Measurements from ENCODE around the gene CECR2.

DNA sequence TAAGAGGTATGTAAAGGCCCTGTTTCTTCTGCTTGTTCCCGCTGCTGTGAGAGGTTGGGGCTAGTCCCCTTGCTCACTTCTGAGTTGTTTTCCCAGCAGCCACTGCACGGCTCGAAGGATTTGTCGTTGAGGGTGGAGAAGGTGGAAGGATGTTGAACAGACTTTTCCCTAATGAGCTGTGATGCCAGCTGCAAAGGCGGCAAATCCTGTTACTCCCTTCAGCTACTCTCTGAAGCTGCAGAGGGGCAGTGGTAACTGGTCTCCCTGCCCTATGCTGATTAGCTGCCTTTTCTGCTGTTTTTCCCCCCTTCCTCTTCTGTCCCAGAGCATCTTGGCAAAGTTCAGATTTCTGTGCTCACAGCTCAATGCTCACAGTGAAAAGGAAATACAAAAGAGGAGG lies 103.7 kb downstream of the CECR2 start:
- no peak for TF ChIP-seq CEBPB (IDR thresholded peaks at IDR 0.05; ENCODE audit: low read depth, low read length)
- TF ChIP-seq EZH2 (IDR thresholded peaks at IDR 0.05; ENCODE audit: low read depth, low read length, severe bottlenecking): no peak
- TF ChIP-seq, protein P1, sequence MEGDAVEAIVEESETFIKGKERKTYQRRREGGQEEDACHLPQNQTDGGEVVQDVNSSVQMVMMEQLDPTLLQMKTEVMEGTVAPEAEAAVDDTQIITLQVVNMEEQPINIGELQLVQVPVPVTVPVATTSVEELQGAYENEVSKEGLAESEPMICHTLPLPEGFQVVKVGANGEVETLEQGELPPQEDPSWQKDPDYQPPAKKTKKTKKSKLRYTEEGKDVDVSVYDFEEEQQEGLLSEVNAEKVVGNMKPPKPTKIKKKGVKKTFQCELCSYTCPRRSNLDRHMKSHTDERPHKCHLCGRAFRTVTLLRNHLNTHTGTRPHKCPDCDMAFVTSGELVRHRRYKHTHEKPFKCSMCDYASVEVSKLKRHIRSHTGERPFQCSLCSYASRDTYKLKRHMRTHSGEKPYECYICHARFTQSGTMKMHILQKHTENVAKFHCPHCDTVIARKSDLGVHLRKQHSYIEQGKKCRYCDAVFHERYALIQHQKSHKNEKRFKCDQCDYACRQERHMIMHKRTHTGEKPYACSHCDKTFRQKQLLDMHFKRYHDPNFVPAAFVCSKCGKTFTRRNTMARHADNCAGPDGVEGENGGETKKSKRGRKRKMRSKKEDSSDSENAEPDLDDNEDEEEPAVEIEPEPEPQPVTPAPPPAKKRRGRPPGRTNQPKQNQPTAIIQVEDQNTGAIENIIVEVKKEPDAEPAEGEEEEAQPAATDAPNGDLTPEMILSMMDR (IDR thresholded peaks at IDR 0.05; ENCODE audit: control extremely low read depth in 1 of 3, insufficient read depth in 1 of 3, low read depth in 1 of 3, low read length in 3 of 3): no peak
- TF ChIP-seq YY1 (IDR thresholded peaks at IDR 0.05; ENCODE audit: low read depth, low read length): no peak
- no peak for TF ChIP-seq POLR2A (IDR thresholded peaks at IDR 0.05; ENCODE audit: control extremely low read depth in 1 of 2, low read depth in 2 of 2, low read length in 2 of 2)
- no peak for TF ChIP-seq ATF2 (IDR thresholded peaks at IDR 0.05; ENCODE audit: low read length)
- no peak for TF ChIP-seq RNF2 (IDR thresholded peaks at IDR 0.05; ENCODE audit: borderline replicate concordance, low read depth, low read length, missing control alignments, poor library complexity, severe bottlenecking)
- no peak for TF ChIP-seq SIX5 (IDR thresholded peaks at IDR 0.05; ENCODE audit: low read depth, low read length)
